Activated CD8-positive, alpha-beta memory T cell treated with anti-CD3 and anti-CD28 coated beads, Interleukin-2, amount 50 U/mL, for 1 hour (primary cell): Measurements from ENCODE around the gene APBB2.
"Not testable (repeated sequence)": the region's sequence is repeated elsewhere in the genome, so short reads cannot be mapped to it uniquely, and the experiment has no call there.

Experiments used
- DNase-seq: peaks from one replicate; pipeline ENCODE4 v3.0.0-alpha.2; 2020; ENCODE audit errors: extremely low read depth

APBB2 gene

GRCh38 chr4:41156574-41156973 is 57.8 kb downstream of the APBB2 start:
- no peak for DNase-seq

- DNase-seq = no peak
Observed at GRCh38 chr4:41155194-41155830, 59.0 kb downstream of the APBB2 start.

GRCh38 chr4:41154814-41155177 is 59.5 kb downstream of the APBB2 start:
- DNase-seq = no peak

GRCh38 chr4:41154010-41154813 is 60.1 kb downstream of the APBB2 start:
- no peak for DNase-seq

DNA sequence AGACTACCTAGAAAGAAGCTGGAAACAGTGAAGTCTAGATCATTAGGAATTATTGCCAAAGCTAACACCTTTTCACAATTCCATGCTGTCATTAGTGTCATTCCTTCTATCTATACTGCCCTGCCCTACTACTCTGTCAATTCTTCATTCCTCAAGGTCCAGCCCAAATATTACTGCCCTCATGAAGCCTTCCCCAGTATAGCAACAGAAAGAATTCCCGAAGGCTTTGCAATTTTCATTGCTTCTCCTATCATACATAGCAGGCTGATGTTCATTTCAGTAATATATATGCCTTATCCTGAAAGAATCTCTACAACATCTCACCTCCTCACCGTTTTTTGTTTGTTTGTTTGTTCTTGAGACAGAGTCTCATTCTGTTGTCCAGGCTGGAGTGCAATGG is 63.9 kb downstream of the APBB2 start:
- DNase-seq = no peak

DNA sequence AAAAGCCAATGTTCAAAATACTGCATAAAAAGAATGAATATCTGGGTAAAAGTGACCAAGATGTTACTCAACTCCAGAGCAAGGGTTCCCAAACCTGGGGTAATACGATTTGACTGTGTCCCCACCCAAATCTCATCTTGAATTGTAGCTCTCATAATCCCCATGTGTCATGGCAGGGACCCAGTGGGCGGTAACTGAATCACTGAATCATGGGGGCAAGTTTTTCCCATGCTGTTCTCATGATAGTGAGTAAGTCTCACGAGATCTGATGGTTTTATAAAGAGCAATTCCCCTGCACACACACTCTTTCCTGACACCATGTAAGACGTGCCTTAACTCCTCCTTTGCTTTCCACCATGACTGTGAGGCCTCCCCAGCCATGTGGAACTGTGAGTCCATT is 64.8 kb downstream of the APBB2 start:
- DNase-seq = not testable (repeated sequence)

- DNase-seq = no peak
Observed at GRCh38 chr4:41148931-41149330, 65.4 kb downstream of the APBB2 start.

DNA sequence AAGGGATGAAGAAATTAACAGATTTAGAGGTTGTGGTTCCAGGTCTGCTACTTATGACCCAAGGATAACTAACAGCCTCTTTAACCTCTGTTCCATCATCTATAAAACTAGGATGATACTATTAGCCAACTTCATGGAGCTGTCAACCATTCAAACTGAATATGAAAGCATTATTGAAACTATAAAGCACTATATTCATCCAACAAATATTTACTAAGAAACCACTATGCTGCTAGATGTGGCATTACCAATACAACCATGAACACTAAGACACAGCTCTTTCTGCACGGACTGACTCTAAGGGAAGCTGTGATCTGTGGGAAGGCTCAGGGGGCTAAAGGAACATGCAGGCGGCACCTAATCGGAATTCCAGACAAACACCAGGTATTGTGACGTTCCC is 66.0 kb downstream of the APBB2 start:
- DNase-seq = no peak

DNA sequence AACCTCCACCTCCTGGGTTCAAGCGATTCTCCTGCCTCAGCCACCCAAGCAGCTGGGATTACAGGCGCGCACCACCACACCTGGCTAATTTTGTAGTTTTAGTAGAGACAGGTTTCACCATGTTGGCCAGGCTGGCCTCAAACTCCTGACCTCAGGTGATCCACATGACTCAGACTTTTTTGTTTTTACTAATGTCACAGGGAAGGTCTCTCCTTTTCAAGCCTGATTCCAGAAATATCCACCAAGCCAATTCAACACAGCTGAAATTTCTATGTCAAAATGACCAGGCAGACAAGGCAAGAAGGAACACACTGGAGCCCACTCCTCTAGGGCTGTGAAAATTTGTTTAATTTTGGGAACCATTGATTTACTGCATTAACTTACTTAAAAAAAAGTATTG is 66.8 kb downstream of the APBB2 start:
- DNase-seq = not testable (repeated sequence)

DNA sequence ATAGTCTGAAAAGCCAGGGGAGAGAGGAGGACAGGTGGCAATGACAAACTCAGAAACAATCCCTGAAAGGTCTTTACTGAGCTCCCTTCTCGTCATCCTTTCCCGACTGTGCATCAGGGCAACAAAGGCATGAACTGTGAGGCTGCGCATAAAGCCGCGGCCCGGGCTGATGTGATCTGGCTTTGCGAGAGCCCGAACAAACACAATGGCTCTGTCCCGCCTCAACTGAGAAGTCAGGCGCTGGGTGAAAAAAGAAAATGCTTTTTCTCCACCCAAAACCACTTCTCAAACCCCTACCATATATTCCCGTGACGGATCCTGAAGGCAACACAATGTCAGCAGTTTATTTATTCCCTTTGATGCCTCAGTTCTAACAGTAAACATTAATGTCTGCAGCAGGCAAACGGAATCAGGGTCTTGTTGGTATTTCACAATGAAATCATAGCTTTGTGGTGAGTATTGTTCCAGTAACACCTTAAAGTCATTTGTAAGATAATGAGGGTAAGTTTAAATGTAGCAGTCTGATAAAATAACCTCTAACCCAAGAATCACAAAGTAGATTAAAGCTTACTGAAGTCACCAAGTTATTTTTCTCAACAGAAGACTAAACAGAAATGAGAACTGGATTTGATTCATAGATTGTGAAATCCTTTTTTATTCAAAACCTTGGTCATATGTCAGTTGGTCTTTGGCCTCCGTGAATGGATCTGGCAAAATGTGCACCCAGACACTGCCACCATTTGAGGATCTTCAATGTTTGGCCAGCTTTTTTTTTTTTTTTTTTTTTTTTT is 67.4 kb downstream of the APBB2 start:
- DNase-seq = no peak

DNA sequence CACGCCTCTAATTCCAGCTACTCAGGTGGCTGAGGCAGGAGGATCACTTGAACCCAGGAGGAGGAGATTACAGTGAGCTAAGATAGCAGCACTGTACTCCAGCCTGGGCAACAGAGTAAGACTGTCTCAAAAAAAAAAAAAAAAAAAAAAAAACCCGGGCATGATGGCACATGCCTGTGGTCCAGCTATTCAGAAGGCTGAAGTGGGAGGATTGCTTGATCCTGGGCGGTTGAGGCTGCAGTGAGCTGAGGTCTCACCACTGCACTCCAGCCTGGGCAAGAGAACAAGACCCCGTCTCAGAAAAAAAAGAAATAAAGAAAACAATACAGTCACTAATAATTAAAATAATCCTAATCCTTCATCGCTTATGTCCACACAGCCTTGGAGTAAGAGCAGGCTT is 68.1 kb downstream of the APBB2 start:
- DNase-seq = no peak

- DNase-seq = no peak
Observed at GRCh38 chr4:41145571-41146078, 68.7 kb downstream of the APBB2 start.

GRCh38 chr4:41144812-41145211 is 69.5 kb downstream of the APBB2 start:
- no peak for DNase-seq

GRCh38 chr4:41144040-41144379 is 70.3 kb downstream of the APBB2 start:
- no peak for DNase-seq

DNA sequence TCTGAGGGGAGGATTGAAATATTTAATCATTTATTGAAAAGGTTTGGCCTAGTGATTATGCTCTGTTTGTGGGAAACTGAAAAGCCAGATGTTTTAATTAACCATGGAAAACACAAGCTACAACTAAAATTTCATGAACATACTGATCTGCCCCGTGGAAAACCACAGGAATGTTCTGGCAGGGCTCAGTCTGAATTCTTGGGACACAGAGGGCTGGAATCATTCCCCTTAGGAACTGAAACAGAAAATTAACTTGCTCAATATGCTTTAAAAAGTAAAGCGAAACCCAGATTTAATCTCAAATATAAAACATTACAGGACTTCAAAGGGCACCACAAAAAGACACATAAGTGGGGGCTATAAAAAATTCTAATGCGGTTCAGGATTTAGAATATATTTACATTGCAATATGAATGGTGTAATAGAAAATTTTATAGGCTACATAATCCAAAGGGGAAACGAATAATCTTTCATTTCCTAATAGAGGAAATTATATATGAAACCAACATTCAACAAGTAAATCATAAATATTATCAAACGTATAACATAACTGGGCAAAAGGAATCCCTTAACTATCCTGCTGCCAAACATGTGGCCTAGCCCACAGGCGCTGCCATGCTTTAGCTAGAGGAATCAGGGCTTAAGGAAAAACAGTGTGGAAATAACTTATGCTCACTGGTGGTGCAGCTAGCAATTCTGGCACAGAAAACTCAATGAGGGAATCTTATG is 70.9 kb downstream of the APBB2 start:
- no peak for DNase-seq

DNA sequence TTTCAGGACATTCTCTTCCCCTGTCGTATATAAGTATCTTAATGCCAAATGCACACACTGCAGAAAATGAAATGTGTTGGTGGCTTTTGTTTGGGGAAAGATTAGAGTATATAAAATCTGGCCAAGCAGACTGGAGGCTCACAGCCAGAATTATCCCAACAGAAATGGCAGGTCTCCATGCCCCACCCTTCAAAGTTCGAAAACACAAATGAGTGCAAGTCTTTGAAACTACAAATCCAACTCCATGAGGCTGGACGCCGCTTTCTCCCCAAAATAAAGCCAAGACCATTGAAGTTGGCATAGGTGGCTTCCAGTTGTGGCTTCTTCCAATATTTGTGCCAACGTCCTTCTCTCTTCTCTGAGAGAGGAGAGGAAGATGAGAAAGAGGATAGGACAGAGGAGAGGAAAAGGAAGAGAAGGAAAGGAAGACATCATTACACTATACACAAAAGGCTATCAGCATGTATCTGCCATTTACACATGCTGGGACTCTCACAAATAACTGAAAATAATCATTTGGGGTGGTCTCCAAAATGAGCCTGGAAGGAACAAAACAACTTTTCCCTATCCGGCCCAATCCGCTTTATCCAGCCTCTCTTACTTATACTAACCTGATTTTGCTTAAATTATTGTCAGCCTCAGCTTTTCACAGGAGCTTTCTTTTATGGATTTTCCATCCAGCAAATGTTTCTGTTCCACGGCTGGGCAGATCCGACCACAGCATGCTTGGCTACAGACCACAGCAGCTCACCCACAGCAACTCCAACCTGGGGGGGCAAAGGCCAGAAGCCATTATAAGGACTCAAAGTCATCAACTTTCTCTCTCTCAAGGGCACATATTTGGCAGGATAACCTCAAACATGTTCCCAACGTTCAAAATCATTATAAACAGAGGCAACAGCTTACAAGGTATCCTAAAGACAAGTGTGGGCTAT is 71.7 kb downstream of the APBB2 start:
- no peak for DNase-seq

GRCh38 chr4:41141900-41142299 is 72.4 kb downstream of the APBB2 start:
- no peak for DNase-seq

DNA sequence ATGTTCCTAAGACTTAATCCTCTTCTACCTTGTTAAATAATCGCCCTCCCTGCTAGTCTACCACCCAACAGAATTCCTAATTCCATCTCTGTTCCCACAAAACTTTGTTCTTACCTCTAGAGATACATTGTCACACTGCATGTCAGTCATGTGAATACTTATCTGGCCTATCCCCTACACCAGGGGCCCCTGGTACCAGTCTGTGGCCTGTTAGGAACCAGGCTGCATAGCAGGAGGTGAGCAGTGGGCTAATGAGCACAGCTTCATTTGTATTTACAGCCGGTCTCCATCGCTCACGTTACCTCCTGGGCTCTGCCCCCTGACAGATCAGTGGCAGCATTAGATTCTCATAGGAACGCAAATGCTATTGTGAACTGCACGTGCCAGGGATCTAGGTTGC is 73.9 kb downstream of the APBB2 start:
- no peak for DNase-seq

DNA sequence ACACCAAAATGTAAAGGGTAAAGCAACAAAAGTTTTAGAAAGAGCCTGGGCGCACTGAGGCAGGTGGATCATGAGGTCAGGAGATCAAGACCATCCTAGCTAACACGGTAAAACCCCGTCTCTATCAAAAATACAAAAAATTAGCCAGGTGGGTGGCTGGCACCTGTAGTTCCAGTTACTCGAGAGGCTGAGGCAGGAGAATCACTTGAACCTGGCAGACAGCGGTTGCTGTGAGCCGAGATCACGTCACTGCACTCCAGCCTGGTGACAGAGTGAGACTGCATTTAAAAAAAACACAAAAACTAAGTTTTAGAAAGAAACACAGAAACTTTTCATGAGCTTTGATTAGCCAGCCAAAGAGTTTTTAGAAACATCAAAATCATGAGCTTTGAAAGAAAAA is 76.5 kb downstream of the APBB2 start:
- no peak for DNase-seq

GRCh38 chr4:41136456-41136855 is 77.9 kb downstream of the APBB2 start:
- no peak for DNase-seq

DNA sequence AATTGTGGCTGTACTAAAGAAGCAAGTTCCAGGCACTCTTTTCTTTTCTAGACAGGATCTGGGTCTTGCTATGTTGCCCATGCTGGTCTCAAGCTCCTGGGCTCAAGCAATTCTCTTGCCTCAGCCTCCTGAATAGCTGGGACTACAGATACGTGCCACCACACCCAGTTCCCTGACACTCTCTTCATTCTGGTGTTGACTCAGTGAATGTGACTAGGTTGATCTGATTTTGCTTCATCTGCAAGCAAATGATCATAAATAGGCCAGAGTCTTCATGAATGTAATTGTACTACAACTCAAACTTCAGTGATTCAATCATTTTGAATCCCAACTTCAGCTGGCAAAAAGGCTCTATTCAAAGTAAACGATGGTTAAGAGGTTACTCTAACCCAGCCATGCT is 78.5 kb downstream of the APBB2 start:
- DNase-seq = no peak
